ENCODE results near the gene MCCC2.

DNA sequence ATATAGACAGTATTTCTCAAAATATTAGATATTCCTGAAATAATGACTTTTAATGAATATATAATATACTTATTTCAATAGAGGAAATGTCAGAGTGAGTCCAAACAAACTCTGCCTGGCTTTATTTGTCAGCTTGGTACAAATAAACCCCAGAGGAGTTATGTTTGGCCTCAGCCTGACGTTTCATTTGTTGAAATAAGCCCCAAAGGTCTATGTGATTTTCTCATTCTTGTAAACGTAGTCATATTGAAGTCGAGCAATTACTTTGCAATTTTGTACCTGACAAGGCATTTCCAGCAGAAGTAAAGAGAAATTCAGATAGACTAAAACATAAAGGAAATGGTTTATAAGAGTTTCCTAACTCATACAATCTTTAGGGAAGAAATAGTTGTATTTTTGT lies 57.9 kb downstream of the MCCC2 start:
- TF ChIP-seq NFIC (IDR thresholded peaks at IDR 0.05): no peak
- no peak for TF ChIP-seq RAD21 (IDR thresholded peaks at IDR 0.05; ENCODE audit: low read depth)
- TF ChIP-seq YY1 (IDR thresholded peaks at IDR 0.05; ENCODE audit: low read depth): no peak
- TF ChIP-seq, protein P1, sequence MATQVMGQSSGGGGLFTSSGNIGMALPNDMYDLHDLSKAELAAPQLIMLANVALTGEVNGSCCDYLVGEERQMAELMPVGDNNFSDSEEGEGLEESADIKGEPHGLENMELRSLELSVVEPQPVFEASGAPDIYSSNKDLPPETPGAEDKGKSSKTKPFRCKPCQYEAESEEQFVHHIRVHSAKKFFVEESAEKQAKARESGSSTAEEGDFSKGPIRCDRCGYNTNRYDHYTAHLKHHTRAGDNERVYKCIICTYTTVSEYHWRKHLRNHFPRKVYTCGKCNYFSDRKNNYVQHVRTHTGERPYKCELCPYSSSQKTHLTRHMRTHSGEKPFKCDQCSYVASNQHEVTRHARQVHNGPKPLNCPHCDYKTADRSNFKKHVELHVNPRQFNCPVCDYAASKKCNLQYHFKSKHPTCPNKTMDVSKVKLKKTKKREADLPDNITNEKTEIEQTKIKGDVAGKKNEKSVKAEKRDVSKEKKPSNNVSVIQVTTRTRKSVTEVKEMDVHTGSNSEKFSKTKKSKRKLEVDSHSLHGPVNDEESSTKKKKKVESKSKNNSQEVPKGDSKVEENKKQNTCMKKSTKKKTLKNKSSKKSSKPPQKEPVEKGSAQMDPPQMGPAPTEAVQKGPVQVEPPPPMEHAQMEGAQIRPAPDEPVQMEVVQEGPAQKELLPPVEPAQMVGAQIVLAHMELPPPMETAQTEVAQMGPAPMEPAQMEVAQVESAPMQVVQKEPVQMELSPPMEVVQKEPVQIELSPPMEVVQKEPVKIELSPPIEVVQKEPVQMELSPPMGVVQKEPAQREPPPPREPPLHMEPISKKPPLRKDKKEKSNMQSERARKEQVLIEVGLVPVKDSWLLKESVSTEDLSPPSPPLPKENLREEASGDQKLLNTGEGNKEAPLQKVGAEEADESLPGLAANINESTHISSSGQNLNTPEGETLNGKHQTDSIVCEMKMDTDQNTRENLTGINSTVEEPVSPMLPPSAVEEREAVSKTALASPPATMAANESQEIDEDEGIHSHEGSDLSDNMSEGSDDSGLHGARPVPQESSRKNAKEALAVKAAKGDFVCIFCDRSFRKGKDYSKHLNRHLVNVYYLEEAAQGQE (IDR thresholded peaks at IDR 0.05; ENCODE audit: low read depth): no peak
- TF ChIP-seq CREB1 (IDR thresholded peaks at IDR 0.05; ENCODE audit: low read depth): no peak
- no peak for TF ChIP-seq EP300 (IDR thresholded peaks at IDR 0.05; ENCODE audit: borderline replicate concordance)
- TF ChIP-seq, protein P2, sequence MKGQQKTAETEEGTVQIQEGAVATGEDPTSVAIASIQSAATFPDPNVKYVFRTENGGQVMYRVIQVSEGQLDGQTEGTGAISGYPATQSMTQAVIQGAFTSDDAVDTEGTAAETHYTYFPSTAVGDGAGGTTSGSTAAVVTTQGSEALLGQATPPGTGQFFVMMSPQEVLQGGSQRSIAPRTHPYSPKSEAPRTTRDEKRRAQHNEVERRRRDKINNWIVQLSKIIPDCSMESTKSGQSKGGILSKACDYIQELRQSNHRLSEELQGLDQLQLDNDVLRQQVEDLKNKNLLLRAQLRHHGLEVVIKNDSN (IDR thresholded peaks at IDR 0.05): no peak
- TF ChIP-seq TAF1 (IDR thresholded peaks at IDR 0.05; ENCODE audit: low read depth): no peak
